NK-92 (cell line): Measurements from ENCODE around the gene ADPRM.
"Not testable (repeated sequence)": the region's sequence is repeated elsewhere in the genome, so short reads cannot be mapped to it uniquely, and the experiment has no call there.

Experiments
- DNase-seq: peaks from one replicate; lab custom pipeline; 2025; ENCODE audit not compliant: unreplicated experiment; lab: John Stamatoyannopoulos, UW

ADPRM gene, protein sequence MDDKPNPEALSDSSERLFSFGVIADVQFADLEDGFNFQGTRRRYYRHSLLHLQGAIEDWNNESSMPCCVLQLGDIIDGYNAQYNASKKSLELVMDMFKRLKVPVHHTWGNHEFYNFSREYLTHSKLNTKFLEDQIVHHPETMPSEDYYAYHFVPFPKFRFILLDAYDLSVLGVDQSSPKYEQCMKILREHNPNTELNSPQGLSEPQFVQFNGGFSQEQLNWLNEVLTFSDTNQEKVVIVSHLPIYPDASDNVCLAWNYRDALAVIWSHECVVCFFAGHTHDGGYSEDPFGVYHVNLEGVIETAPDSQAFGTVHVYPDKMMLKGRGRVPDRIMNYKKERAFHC

DNA sequence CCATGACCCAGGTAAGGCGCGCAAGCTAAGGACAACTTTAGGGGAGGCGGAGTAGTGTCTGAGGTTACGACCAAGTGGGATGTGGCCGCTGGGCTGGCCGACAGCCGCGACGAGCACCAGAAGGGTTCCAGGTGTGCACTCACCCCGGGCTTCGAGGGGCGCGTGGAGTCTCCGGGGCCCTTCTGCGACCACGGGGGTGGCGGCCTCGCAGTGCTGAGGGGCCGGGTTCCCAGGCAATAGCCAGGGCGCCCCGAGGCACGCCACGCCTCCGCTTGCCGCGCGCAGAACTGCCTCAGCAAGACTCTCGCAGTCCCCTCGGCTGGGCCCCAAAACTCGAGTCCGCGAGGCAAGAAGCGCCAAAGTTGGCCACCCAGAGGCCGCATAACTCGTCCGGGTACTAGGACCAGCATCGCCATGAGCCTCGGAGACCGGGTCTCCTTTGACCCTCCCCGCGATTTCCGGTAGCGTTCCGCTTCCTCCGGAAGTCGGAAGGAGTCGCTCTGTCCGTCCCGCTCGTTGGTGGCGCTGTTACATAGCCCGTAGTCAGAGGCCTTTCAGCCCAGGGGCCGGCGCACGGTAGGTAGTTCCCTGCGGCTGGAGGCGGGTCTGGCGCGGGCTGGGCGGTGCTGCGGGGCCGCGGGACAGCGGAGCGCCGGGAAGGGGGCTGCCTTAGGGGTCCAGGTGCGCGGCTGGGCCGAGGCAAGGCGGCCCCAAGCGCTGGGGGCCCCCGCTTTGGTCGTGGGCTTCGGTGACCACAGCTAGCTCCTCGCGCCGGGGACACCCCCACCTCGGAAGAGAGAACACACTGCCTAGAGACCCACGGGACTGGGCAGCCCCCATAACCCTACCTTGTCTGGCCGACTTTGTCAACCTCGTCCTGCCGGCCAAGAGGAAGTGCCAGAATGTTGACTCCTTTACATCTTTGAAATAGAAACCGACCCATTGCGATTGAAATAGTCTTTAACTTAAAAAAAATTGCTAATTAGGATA, at the start of gene ADPRM, which contains the start of gene SCO1:
ADPRM (plus strand) TSS at position 503 of the 990 bp plus-strand sequence. CDS start 7,333 bp downstream, outside the sequence.
SCO1 (minus strand) TSS at position 442 of the 990 bp plus-strand sequence; CDS start at position 416, 26 bp downstream.
- peak; percentile 34 for DNase-seq

DNA sequence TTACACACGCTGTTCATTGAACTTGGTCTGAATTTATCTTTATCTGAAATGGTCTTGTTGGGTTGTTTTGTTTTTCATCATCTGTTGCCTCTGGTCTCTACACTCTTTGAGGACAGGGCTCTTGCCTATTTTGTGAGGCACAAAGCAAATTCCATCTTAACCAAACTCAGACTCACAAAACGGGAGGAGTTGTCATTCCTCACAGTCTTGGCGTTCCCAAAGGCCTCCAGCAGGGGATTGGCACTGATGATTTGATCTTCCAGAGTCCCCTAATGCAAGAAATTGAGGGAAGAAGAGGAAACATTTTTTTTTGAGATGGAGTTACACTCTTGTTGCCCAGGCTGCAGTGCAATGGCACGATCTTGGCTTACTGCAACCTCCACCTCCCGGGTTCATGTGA, 49.0 kb upstream of the ADPRM start:
- no peak for DNase-seq

DNA sequence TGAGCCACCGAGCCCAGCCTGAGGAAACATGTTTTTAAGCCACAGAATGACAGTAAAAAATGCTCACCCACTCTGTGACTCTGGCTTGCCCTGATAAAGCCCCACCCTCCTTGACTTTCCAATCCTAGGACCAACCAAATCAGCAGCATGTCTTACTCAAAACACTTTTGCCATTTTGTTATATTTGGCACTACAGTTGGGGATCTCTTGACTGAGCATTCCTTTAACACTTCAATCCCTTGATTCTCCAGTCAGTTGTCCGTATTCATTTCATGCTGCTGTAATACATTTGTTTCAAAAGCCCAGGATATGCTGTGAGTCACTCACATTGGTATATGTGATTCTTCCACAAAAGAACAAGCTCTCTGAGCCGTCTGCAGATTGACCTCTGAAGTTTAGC, 48.4 kb upstream of the ADPRM start:
- no peak for DNase-seq

DNA sequence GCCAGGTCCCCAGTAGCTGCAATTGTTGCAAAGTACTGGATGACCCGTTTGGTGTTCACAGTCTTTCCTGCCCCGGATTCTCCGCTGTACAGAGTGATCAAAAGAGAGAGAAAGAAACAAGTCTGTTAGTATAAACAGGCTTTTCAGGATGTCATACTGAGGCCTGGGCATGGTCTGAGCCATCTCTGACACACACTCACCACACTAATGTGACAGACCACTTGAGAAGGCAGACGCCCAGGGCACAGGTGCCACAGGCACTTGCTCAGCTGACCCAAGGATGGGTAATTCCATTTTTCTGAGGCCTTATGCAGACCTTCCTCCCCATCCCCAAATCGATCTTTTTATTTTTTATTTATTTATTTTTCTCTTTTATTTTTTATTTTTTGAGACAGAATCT, 47.8 kb upstream of the ADPRM start:
- DNase-seq: no peak

DNA sequence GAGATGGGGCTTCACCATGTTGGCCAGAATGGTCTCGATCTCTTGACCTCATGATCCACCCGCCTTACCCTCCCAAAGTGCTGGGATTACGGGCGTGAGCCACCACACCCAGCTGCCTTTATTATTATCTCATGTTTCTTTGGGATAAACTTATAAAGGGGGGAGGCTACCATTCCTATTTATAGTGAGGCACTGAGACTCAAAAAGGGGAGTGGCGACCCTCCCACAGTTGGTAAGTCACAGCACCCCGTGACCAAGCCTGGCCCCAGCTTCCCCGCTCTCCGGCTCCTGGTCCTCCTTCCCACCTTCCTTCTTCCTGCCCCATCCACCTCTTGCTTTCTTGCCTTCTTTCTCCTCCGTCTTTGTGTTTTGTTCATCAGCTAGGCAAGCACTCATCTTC, 45.5 kb upstream of the ADPRM start:
- DNase-seq: no peak

DNA sequence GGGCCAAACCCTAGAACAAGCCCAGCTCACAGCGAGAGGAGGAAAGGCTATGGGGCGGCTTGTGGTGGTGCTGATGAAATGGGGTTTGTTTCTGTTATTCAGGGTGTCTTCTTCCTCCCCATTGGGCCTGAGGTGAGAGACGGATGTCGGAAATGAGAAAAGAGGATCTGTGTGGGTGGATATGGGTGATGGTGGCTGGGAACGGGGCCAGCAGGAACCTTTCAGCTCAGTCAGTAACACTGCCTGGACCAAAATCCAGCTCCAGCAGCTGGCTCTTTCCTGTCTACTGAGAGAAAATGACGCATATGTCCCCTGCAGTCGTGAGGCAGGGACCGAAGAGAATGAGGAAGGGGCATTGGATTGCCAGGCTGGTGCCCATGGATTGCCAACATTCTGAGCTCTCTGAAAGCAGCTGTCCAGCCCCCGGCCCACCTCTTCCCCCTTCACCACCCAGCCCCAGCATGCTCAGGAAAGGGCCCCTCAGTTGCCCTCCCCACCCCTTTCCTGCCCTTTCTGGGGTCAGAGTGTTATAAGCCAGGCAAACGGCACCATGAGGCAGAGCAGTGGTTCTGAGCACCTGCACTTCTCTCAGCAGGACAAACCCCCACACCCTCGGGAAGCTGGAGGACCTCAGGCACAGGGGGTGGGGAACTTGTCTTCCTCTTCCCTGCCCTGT, 44.3 kb upstream of the ADPRM start:
- no peak for DNase-seq

DNA sequence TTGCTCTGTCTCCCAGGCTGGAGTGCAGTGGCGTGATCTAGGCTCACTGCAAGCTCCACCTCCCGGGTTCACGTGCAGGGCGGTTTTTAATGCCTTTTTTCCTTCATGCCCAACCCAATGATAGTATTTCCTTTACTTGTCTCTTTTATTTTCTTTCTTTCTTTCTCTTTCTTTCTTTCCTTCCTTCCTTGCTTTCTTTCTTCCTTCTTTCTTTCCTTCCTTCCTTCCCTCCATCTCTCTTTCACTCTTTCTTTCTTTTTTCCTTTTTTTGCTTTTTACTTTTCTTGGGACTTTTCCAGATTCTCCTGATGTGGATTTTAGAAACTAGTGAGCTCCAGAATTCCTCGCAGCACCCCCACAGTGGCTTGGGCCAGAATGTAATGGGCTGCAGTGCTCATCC, 43.4 kb upstream of the ADPRM start:
- DNase-seq: no peak

DNA sequence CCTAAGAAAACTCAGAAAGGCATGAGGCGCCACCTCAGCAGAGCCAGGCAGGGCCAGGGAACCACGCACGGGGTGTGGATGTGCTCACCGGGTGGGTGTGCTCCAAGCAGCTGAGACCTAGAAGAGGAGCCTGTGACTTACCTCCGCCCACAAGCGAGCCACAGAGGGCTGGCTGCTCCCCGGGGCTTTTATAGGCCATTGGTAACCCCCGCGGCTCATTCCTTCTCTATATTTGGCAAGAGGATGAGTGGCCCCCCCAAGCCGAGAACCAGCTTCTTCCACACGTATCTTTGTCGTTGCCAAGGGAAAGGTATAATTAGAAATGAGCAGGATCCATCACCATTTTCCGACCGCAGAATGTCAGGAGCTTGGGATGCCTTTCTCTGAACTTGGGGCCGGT, 40.2 kb upstream of the ADPRM start, which contains the start of gene MYH3:
MYH3 (minus strand) TSS at position 162 of the 400 bp plus-strand sequence. CDS start 2,245 bp downstream, outside the sequence.
- DNase-seq: no peak

DNA sequence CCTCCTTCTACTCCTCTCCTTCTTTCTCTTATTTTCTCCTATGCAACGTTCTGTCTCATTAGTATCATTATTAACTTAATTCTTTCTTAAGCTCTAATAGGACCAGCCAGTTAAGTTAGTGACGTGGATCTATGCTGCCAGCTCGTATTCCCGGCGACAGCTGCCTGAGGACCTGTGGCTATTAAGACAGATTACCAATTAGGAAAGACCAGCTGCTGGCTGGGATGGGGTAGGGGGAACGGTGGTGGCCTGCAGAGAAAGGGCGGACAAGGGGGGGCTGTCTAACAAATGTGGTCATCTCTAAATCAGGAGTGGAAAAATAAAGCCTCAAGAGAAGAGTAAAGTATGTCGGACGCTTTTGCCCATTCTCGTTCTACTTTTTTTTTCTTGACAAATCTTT, 39.5 kb upstream of the ADPRM start:
- no peak for DNase-seq

DNA sequence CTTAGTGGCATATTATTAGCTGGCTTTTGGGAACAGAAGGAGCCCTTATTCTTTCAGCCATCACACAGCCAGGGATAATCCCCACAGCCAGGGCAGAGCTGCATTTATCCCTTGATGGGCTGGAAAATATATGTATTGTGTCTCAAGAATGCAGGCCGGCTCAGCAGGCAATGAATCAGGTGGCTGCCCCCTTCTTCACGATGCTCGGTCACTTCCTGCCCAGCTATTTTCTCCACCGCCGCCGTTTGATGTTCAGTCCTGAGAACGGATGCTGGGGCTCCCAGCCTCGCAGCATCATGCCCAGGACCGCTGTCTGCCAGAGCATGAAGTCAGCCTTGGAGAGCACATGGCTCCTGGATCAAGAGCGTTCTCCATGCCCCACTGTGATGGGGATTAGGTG, 36.0 kb upstream of the ADPRM start:
- DNase-seq: no peak

DNA sequence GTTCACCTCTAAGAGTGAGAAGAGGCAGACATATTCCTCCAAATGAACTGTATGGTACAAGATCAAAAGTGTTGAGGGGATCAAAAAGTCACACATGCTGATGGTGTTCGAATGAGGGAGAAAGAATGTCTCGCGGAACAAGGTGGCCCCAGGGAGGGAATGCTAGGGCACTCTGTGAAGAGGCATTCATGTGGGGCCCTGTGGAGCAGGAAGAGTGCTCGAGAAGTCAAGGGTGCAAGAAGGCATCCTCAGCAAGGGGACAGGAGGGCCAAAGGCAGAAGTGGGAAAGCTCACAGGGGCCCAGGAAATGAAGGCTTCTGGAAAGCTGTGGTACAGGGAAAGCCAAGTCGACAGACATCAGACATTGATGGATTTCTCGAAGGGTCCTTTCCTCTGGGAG, 34.2 kb upstream of the ADPRM start:
- no peak for DNase-seq

DNA sequence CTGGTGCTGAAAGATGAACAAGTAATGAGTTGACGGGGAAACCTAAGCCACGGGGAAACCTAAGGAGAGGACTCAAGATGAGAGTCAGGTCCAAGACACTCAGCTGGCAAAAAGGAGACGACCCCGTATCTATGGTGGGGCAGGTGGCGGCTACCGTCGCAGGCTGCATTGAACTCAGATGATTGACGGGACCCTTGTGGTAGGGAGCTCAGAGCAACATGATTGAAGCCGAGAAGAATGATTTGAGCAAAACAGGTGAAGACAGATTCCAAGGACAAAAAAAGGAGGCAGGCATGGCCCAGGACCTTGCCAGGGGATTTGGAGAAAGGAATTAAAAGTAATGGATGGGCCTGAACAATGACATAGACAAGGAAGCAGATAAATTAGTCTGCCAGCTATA, 32.8 kb upstream of the ADPRM start:
- no peak for DNase-seq

DNA sequence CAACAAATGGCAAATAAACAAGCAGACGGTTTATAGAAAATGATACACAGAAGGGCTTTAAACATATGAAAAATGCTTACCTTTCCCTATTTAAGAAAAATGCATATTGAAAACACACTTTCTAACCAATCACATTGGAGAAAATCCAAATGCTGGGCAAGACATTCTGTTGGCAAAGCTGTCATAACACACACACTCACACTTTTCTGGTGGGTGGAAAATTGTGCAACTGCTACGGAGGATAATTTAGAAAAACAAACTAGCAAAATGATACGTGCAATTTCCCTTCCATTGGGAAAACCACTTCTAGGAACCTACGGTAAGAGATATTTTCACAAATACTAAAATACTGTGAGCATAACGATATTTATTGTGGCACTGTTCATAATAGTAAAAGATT, 30.5 kb upstream of the ADPRM start:
- no peak for DNase-seq

DNA sequence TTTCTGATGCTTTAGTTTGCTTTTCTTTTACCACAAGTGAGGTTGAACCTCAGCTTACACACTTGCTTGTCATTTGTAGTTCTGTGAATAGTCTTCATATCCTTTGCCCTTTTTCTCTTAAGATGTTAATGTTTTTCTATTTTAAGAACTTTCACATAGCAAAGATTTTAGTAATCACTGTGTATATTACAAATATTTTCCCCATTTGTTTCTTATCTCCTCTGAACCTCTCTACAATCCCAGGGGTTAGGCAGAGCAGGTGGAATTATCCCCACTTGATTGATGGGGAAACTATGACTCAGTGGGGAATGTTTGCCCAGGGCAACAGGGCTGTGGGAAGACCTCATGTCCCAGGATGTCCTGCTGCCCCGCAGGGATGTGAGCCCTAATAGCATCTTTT, 28.6 kb upstream of the ADPRM start:
- DNase-seq: no peak

DNA sequence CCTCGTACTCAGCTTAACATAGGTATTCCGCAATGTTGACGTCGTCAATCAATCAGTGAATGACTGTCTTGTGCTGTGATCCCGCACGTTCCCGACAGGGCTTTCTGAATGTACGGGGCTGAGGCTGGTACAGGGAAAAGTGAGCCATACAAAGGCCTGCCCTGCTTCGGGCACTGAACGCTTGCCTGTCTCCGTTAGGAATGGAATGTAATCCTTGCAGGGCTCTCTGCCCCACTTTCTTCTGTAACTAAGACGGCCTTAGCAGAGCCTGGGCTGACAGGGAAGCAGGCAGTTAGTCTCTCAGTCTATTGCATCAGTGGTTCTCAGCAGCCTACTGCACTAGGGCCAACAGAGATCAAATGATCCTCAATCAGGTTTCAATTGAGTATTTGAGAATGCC, 24.1 kb upstream of the ADPRM start:
- no peak for DNase-seq

DNA sequence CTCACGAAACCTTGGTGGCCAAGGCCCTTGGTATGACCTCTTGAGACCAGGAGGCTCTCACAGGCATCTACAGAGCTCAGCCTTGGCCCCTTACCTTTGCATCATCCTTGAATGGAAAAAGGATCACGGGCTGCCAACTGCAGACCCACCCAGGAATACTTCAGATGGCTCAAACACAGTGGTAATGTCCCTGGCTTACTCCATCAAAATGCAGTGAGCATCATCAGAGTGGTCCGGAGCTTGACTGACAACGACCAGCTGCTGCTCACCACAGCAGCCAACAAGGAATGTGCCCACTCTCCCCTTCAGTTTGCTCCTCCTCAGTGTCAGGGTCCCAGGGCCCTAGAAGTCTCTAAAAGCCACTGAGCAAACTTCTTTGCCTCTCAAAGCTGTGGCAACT, 22.7 kb upstream of the ADPRM start:
- DNase-seq: no peak

DNA sequence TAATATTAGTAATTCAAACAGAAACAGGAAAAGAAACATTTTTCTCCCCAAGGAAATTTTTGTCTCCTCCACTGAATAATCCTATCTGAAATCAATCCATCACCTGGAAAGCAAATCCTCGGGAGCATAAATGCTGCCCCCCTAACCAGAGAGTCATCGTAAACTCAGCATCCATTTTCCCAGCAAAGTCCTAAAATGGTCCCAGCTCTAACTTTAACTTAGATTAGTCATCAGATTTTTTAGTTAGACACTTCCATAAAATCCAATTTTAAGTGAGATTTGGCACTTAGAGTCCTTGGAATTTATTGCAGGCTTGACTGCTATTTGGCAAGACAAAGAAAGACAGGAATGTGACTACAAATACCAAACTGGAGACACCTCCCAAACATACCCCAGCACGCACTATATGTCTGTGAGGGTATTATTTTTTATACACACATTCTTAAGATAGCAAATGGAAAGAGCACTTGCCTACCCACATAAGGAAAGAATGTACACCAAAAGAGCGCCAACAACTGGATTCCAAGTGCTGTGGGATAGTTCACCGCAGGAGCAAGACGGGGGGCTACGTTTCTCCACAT, 15.4 kb upstream of the ADPRM start:
- no peak for DNase-seq

DNA sequence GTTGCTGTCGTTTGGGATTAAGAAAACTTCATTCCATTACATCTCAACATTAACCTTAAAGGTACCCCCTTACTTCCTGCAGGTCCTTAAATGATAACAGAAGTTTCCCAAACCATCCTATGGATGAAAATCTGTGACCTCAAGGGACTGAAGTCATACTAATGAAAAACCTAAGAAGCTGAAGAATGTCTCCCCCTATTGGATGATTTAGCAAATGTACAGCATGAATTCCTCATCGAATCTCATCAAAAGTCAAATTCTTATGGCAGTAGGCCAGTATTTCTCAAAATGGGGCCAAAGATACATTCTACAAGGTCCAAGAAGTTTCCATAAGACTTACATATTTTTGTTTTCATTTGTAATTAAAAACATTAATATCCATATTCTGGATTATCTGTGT, 13.5 kb upstream of the ADPRM start:
- DNase-seq: no peak

DNA sequence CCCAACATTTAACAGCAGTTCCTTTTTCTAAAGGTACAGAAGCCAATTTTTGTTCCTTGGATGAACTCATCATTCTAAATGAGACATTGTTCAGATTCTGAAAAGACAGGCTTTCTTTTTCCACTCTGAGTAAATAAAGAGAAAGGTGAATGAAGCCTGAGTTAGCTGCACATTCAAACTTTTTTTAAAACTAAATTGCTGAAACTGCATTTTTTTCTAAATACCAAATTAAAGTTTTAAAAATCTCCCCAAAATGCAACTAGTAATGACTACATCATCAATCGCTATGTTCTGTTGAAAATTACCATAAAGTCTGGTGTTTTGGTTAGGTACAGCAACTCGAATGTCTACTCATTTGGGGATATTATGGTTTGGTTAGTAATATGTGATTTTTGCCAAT, 9.9 kb upstream of the ADPRM start:
- no peak for DNase-seq

DNA sequence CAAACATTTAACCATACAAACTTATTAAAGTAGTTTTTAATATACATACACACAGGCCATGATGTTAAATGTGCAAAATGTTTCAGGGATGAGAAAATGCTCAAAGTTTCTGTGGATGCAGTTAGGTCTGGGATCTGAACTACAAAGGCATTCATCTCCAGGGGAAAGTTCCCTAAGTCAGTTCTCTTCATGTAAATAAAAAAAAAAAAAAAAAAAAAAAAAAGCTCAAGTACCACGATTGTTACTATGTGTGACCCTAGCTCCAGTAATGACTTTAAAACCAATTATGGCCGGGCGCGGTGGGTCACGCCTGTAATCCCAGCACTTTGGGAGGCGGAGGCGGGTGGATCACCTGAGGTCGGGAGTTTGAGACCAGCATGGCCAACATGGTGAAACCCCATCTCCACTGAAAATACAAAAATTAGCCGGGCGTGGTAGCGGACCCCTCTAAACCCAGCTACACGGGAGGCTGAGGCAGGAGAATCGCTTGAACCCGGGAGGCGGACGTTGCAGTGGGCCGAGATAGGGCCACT, 1.5 kb upstream of the ADPRM start:
- DNase-seq: not testable (repeated sequence)
